GM21619 (cell line): Measurements from ENCODE around the gene VSIG4.
A peak's percentile ranks its signal among the peaks of the same experiment; 100 is the strongest.
"Not testable (repeated sequence)": the region's sequence is repeated elsewhere in the genome, so short reads cannot be mapped to it uniquely, and the experiment has no call there.

Experiments used
- ATAC-seq: cut with Tn5 transposase; IDR thresholded peaks from one replicate; pipeline ENCODE4 v1.9.1; 2021; ENCODE audit not compliant: unreplicated experiment

Gene VSIG4

DNA sequence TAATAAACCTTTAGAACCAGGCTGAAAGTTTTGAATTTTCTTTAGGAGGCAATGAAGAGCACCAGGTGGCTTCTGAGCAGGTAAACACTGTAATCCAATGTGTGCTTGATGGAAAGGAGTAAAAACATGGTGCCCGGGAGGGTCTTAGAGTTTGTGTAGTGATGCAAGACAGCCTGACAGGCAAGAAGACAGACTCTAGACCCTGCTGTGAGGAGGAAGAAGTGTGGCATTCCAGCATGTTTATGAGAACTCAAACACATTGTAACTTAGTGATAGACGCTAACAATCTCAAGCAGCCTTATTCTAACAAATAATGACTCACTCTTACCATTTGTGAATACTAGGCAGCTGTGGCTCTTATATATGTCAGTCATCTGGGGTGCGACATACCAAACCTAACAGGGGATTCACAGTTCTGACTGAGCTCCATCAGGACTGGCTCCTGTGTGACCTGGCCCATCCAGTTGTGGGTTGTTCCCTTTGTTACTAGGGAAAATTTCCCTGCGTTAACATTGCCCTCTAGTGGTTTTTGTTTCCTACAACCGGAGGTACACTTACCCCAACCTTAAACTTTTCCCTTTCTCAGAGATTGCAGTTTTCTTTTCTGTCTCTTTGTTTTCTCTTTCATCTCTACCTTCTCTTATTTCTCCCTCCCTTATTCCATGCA, 53.8 kb downstream of the VSIG4 start:
- peak; percentile 83 for ATAC-seq

GRCh38 chrX:65985211-65985610, 54.7 kb downstream of the VSIG4 start:
- no peak for ATAC-seq

DNA sequence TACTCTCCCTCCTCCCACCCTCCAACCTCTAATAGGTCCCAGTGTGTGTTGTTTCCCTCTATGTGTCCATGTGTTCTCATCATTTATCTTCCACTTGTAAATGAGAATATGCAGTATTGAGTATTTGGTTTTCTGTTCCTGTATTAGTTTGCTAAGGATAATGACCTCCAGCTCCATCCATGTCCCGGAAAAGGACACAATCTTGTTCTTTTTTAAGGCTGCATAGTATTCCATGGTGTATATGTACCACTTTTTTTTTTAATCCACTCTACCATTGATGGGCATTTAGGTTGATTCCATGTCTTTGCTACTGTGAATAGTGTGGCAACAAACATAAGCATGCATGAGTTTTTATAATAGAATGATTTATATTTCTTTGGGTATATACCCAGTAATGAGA, 62.7 kb downstream of the VSIG4 start:
- ATAC-seq, result not testable (repeated sequence)

GRCh38 chrX:65976161-65976560, 63.7 kb downstream of the VSIG4 start:
- no peak for ATAC-seq

DNA sequence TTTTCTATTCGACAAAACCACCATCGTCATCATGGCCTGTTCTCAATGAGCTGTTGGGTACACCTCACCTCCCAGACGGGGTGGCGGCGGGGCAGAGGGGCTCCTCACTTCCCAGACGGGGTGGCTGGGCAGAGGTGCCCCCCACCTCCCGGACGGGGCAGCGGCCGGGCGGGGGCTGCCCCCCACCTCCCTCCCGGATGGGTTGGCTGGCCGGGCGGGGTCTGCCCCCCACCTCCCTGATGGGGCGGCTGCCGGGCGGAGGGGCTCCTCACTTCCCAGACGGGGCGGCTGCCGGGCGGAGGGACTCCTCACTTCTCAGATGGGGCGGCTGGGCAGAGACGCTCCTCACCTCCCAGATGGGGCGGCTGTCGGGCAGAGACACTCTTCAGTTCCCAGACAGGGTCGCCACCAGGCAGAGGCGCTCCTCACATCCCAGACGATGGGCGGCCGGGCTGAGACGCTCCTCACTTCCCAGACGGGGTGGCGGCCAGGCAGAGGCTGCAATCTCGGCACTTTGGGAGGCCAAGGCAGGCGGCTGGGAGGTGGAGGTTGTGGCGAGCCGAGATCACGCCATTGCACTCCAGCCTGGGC, 64.6 kb downstream of the VSIG4 start:
- ATAC-seq, result not testable (repeated sequence)
